Body of pancreas (tissue), 4 donors: Measurements from ENCODE around the gene SNX8. TPM values are rescaled to one million over a fixed set of nuclear protein-coding genes. Genes with fewer than 3 reads are reported as not detected.

ENCODE experiments used
- ATAC-seq: fragments of 150-250 bp; one replicate; pipeline ENCODE4 v1.9.1; 2016
- DNase-seq, 4 donors: peaks; one replicate each; pipeline ENCODE4 v3.0.0-alpha.2; 2019
- H3K27ac ChIP-seq, 4 donors: fragments of 200-600 bp; sonication (generic); 1 replicate in 3 of 4; 2 replicates in 1 of 4; pipeline versions ENCODE4 v1.5.1 to v1.6.1; 2016 to 2019; ENCODE audit warnings: mild to moderate bottlenecking in 1 of 4, mixed read lengths in 1 of 4, moderate library complexity in 1 of 4
- H3K27me3 ChIP-seq, 2 donors: fragments of 200-600 bp; sonication (generic); one replicate each; pipeline ENCODE4 v1.6.0; 2016; ENCODE audit warnings: mild to moderate bottlenecking in 1 of 2
- H3K36me3 ChIP-seq, 2 donors: fragments of 200-600 bp; sonication (generic); replicated peaks in 1 of 2; 2 replicates each; pipeline ENCODE4 v1.5.1; 2016; ENCODE audit warnings: low read depth in 2 of 2; ENCODE audit not compliant: insufficient read depth in 1 of 2
- H3K4me1 ChIP-seq: fragments of 200-600 bp; sonication (generic); one replicate; pipeline ENCODE4 v1.6.0; 2016
- H3K4me3 ChIP-seq, 2 donors: fragments of 200-600 bp; sonication (generic); 1 replicate in 1 of 2; 2 replicates in 1 of 2; pipeline ENCODE4 v1.5.1; 2016 to 2019
- H3K9me3 ChIP-seq, 3 donors: fragments of 200-600 bp; sonication (generic); 1 replicate in 2 of 3; 2 replicates in 1 of 3; pipeline ENCODE4 v1.5.1; 2016
- CTCF ChIP-seq, 7 experiments: fragments of 450-650 bp in 4 of 7; fragments of 200-600 bp in 3 of 7; sonication (generic) in 3 of 7; IDR thresholded peaks; one replicate each; pipeline ENCODE4 v1.5.1; 2016 to 2019; ENCODE audit warnings: antibody characterized with exemption in 7 of 7
- POLR2A ChIP-seq, 3 donors: fragments of 450-650 bp; IDR thresholded peaks; one replicate each; pipeline ENCODE4 v1.6.1; 2016; ENCODE audit warnings: antibody characterized with exemption in 3 of 3, mild to moderate bottlenecking in 2 of 3
- WGBS, 2 donors: methylation state at CpG; one replicate each; pipeline ENCODE4 v1.1.5; 2017; 5-methylcytosine and 5-hydroxymethylcytosine counted together
- intact Hi-C: fragments of 100-400 bp; cut with DNase I; formaldehyde crosslinking; loops from one replicate; pipeline ENCODE4 v1.15.1; 2023
- total RNA-seq, 2 donors: library from RNA; depleted of rRNA; stranded (reverse); fragments of >200 nt; gene quantifications; one replicate each; pipeline ENCODE4 v1.1.0, GENCODE V29; 2016

The SNX8 gene
- total RNA-seq, 2 donors from 2014 or later: 5.3 to 6.2 TPM

- ATAC-seq (no peak), DNase-seq (no peak)
- H3K4me1 ChIP-seq: no peaks in the 10 kb centered on the region
- H3K9me3 ChIP-seq: no peaks in the 10 kb centered on the region
- 94% methylated on average over 19 to 22 of the region's 22 CpGs for WGBS, 2 donors
- TF ChIP-seq CTCF (IDR thresholded peaks at IDR 0.05): no peak
- no peak for TF ChIP-seq POLR2A (IDR thresholded peaks at IDR 0.05)
- intact Hi-C loops: no loop called here
- peaks cover 0 to 5% of the 10 kb centered on the region in 2 donors for H3K36me3 ChIP-seq
- no peaks in the 10 kb centered on the region for H3K27me3 ChIP-seq
- H3K27ac ChIP-seq: no peak overlapping the region
- H3K4me3 ChIP-seq: no peak overlapping the region
Measured at GRCh38 chr7:2222516-2222915, 91.7 kb downstream of the SNX8 start.

- ATAC-seq: no peak
- H3K36me3 ChIP-seq: peaks cover 0 to 13% of the 10 kb centered on the region in 2 donors
Measured at GRCh38 chr7:2220954-2221353, 93.3 kb downstream of the SNX8 start.

GRCh38 chr7:2220506-2220905, 93.7 kb downstream of the SNX8 start:
- no peak for ATAC-seq
- H3K36me3 ChIP-seq: peaks cover 0 to 16% of the 10 kb centered on the region in 2 donors
- 94 to 96% methylated on average over 12 to 15 of the region's 16 CpGs for WGBS, 2 donors
- H3K9me3 ChIP-seq: no peaks in the 10 kb centered on the region
- DNase-seq: no peak
- H3K27me3 ChIP-seq: no peaks in the 10 kb centered on the region
- H3K4me3 ChIP-seq: no peak overlapping the region
- no peak overlapping the region for H3K27ac ChIP-seq
- H3K4me1 ChIP-seq: no peaks in the 10 kb centered on the region
- TF ChIP-seq CTCF (IDR thresholded peaks at IDR 0.05) (no peak), POLR2A (IDR thresholded peaks at IDR 0.05) (no peak)
- intact Hi-C loops: no loop called here

More at GRCh38 chr7:2220954-2221353, 93.3 kb downstream of the SNX8 start:
- H3K4me1 ChIP-seq: no peaks in the 10 kb centered on the region
- no peak for DNase-seq
- no peaks in the 10 kb centered on the region for H3K27me3 ChIP-seq
- intact Hi-C loops: no loop called here
- H3K9me3 ChIP-seq: no peaks in the 10 kb centered on the region
- H3K27ac ChIP-seq: no peak overlapping the region
- WGBS, 2 donors: 91 to 93% methylated on average over 6 to 15 of the region's 17 CpGs
- H3K4me3 ChIP-seq: no peak overlapping the region
- TF ChIP-seq CTCF (IDR thresholded peaks at IDR 0.05): no peak
- no peak for TF ChIP-seq POLR2A (IDR thresholded peaks at IDR 0.05)

GRCh38 chr7:2220030-2220429, 94.2 kb downstream of the SNX8 start:
- Histone ChIP-seq H3K9me3 (no peaks in the 10 kb centered on the region), H3K4me1 (no peaks in the 10 kb centered on the region), H3K27me3 (no peaks in the 10 kb centered on the region), H3K36me3 (peaks cover 0 to 17% of the 10 kb centered on the region in 2 donors), H3K4me3 (no peak overlapping the region), H3K27ac (no peak overlapping the region)
- ATAC-seq: no peak
- DNase-seq: no peak
- WGBS, 2 donors: 92 to 94% methylated on average over 14 to 19 of the region's 19 CpGs
- TF ChIP-seq POLR2A (IDR thresholded peaks at IDR 0.05) (no peak), CTCF (IDR thresholded peaks at IDR 0.05) (no peak)
- intact Hi-C loops: no loop called here

GRCh38 chr7:2219606-2220005, 94.6 kb downstream of the SNX8 start:
- H3K36me3 ChIP-seq: peaks cover 0 to 17% of the 10 kb centered on the region in 2 donors
- 91 to 98% methylated on average over 7 to 8 of the region's 8 CpGs for WGBS, 2 donors
- ATAC-seq (no peak), DNase-seq (no peak)
- H3K27me3 ChIP-seq: no peaks in the 10 kb centered on the region
- TF ChIP-seq POLR2A (IDR thresholded peaks at IDR 0.05): no peak
- TF ChIP-seq CTCF (IDR thresholded peaks at IDR 0.05): no peak
- H3K27ac ChIP-seq: no peak overlapping the region
- no peak overlapping the region for H3K4me3 ChIP-seq
- intact Hi-C loops: no loop called here
- no peaks in the 10 kb centered on the region for H3K9me3 ChIP-seq
- no peaks in the 10 kb centered on the region for H3K4me1 ChIP-seq
